Calu3 (cell line): Measurements from ENCODE around the gene KCNE3. TPM values are rescaled to one million over a fixed set of nuclear protein-coding genes. Genes with fewer than 3 reads are reported as not detected.

Source experiments
- BruUV-seq: library from RNA; stranded (reverse); fragments of 400-500 nt; replicated peaks from 2 replicates; lab custom pipeline; 2021; lab: Mats Ljungman, UMichigan
- CTCF ChIA-PET: fragments of 300-600 bp; sonication (Branson Sonifier 250); formaldehyde crosslinking; loops from one replicate; lab custom pipeline; 2022; ENCODE audit warnings: antibody characterized with exemption; lab: Charles Lee
- DNase-seq: peaks from one replicate; pipeline ENCODE4 v3.0.0; 2022
- H3K27ac Mint-ChIP-seq: one replicate; pipeline ENCODE4 v1.8.0; 2022; ENCODE audit warnings: mixed read lengths; ENCODE audit not compliant: unreplicated experiment
- H3K27me3 Mint-ChIP-seq: one replicate; pipeline ENCODE4 v1.8.0; 2022; ENCODE audit warnings: mixed read lengths; ENCODE audit not compliant: unreplicated experiment
- H3K36me3 Mint-ChIP-seq: one replicate; pipeline ENCODE4 v1.8.0; 2022; ENCODE audit warnings: mild to moderate bottlenecking, moderate library complexity, mixed read lengths; ENCODE audit not compliant: insufficient read depth, unreplicated experiment
- H3K4me1 Mint-ChIP-seq: one replicate; pipeline ENCODE4 v1.8.0; 2022; ENCODE audit warnings: mild to moderate bottlenecking, low read depth, mixed read lengths; ENCODE audit not compliant: unreplicated experiment
- H3K4me3 Mint-ChIP-seq: one replicate; pipeline ENCODE4 v1.8.0; 2022; ENCODE audit warnings: mild to moderate bottlenecking, low read depth, moderate library complexity, mixed read lengths; ENCODE audit not compliant: unreplicated experiment
- H3K9me3 Mint-ChIP-seq: one replicate; pipeline ENCODE4 v1.8.0; 2022; ENCODE audit warnings: low read depth, mixed read lengths; ENCODE audit not compliant: unreplicated experiment
- intact Hi-C: fragments of 100-400 bp; cut with micrococcal nuclease; formaldehyde crosslinking; loops from one replicate; pipeline ENCODE4 v1.10.0; 2022; ENCODE audit not compliant: unreplicated experiment
- total RNA-seq: library from RNA; stranded (reverse); gene quantifications from 2 replicates; pipeline ENCODE4 v1.2.3, GENCODE V29; 2022
- TF ChIP-seq, protein P1 (sequence below): fragments of 200-600 bp; IDR thresholded peaks from one replicate; pipeline ENCODE4 v1.8.0; 2022; ENCODE audit warnings: antibody characterized with exemption; ENCODE audit not compliant: unreplicated experiment

The KCNE3 gene
- total RNA-seq, 1 experiment from 2014 or later, result 1.5 TPM

DNA sequence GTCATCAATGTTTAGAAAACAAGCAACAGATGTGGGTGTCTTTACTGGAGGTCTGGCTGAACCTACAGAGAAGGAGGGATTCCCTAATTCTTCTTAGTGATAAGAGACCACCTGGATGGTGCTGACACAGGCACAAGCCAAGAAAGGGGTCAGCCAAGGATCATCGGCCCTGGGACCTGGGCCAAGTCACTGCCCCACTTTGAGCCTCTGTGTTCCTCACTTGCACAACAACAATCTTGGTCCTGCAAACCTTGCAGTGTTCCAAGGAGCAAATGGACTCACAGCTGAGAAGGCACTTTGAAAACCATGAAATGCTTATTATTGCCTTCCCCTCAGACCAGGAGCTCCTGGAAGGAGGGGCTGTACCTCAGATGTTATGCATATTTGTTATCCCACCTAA lies 7.0 kb upstream of the KCNE3 start:
- no peak for DNase-seq
- CTCF ChIA-PET, result no interaction called here
- intact Hi-C loops, result no loop called here
- no peak overlapping the region for H3K27ac Mint-ChIP-seq
- no TSS peak for BruUV-seq
- no peak overlapping the region for H3K4me3 Mint-ChIP-seq
- peaks cover 4% of the 10 kb centered on the region for H3K4me1 Mint-ChIP-seq
- H3K27me3 Mint-ChIP-seq, result no peaks in the 10 kb centered on the region
- no peaks in the 10 kb centered on the region for H3K36me3 Mint-ChIP-seq
- TF ChIP-seq, protein P1, sequence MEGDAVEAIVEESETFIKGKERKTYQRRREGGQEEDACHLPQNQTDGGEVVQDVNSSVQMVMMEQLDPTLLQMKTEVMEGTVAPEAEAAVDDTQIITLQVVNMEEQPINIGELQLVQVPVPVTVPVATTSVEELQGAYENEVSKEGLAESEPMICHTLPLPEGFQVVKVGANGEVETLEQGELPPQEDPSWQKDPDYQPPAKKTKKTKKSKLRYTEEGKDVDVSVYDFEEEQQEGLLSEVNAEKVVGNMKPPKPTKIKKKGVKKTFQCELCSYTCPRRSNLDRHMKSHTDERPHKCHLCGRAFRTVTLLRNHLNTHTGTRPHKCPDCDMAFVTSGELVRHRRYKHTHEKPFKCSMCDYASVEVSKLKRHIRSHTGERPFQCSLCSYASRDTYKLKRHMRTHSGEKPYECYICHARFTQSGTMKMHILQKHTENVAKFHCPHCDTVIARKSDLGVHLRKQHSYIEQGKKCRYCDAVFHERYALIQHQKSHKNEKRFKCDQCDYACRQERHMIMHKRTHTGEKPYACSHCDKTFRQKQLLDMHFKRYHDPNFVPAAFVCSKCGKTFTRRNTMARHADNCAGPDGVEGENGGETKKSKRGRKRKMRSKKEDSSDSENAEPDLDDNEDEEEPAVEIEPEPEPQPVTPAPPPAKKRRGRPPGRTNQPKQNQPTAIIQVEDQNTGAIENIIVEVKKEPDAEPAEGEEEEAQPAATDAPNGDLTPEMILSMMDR, result no peak
- no peaks in the 10 kb centered on the region for H3K9me3 Mint-ChIP-seq

DNA sequence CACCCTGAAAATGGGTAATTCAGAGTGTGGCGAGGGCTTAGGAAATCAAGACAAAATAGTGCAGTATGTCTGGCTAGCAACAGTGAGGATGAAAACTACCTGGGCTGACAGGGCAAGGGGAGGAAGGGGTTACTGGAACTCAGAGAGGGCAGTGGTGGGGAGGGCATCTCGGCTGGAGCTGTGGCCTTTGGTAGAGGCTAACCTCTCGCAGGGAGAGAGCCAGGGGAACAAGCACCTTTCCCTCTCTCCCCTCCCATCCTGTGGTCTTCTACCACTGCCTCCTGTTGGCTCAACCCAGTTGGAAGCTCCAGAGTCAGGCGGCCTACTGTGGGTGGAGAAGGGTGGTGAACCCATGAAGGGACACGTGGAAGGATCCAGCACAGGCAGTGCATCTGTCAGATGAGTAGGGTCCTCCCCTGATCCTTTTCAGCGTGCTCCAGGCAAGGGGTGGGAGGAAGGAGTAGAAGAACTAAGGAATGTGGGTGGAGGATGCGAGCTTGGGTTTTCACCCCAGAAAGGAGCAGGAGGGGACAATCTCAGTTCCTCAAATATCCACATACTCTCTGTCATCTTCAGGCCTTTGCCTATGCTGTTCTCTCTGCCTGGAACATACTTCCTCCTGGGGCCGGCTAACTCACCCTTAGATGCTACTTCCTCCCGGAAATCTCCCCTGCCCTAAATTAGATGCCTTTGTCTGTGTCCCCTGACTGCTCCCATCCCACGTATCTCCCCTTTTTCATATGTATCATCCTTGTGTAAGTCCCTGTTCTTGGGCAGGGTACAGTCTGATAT lies 6.2 kb upstream of the KCNE3 start:
- TF ChIP-seq, protein P1, result no peak
- CTCF ChIA-PET, result no interaction called here
- Mint-ChIP-seq H3K4me1 (no peaks in the 10 kb centered on the region), H3K4me3 (no peak overlapping the region), H3K27me3 (no peaks in the 10 kb centered on the region), H3K27ac (no peak overlapping the region), H3K36me3 (no peaks in the 10 kb centered on the region), H3K9me3 (no peaks in the 10 kb centered on the region)
- DNase-seq, result no peak
- no TSS peak for BruUV-seq
- intact Hi-C loops, result no loop called here

DNA sequence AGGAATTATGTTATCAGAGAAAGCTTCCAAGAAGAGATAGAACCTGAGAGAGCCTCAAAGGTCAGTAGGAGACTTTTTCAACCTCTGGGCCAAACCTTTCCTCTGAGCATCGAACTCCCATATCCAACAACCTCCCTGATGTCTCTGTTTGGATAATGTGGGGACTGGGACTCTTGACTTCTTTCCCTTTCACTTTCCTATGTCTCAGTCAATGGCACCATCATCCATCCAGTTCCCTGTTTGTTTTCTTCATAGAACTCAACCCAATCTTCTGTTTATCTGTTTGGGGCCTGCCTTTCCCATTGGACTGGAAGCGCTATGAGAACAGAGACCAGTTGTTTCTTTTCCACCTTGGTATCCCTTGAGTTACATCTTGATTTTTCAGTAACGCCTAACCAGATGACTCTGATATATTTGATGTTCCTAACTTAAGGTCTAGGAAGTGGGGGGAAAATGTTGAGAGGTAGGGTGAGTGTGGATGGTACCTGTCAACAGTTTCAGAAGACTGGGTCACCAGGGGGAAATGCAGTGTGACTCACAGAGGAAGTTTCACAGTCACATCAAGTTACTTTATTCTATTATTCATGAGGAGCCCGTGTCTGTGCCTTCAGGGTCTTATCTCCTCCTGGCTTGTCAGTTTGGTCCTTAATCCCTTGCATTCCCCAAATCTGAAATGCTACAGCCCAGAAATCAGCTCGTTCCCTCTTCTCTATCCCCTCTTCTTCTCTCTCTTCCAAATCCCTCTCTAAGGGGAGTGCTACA lies 4.5 kb upstream of the KCNE3 start:
- H3K9me3 Mint-ChIP-seq, result no peaks in the 10 kb centered on the region
- intact Hi-C loops, result no loop called here
- CTCF ChIA-PET, result no interaction called here

DNA sequence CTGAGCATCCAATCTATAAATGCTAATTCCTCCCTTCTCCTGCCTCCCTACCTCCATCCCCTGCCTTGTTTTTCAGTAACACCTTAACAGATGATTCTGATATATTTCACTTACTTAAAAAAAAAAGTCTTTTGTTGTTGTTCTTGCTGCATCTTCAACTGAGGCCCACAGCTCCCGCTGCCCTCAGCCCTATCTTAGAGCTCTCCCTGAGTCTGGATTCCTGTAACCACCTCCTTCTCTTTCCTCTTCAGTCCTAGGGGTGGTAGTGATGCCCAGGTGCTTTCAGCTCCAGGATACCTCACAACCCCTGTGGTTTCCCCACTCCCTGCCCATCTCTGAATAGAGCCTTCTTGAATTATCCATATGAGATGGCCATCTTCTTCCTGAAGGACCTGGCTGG lies 3.7 kb upstream of the KCNE3 start:
- H3K4me3 Mint-ChIP-seq, result no peak overlapping the region
- DNase-seq, result no peak
- no peaks in the 10 kb centered on the region for H3K36me3 Mint-ChIP-seq
- no peaks in the 10 kb centered on the region for H3K27me3 Mint-ChIP-seq
- no TSS peak for BruUV-seq
- TF ChIP-seq, protein P1, result no peak
- intact Hi-C loops, result no loop called here
- H3K4me1 Mint-ChIP-seq, result peaks cover 3% of the 10 kb centered on the region
- CTCF ChIA-PET, result interaction anchor here (0.7 kb wide), 1 partner anchor 60 kb away, joined by 3 read pairs; no protein-coding TSS in a partner anchor
- H3K9me3 Mint-ChIP-seq, result no peaks in the 10 kb centered on the region
- H3K27ac Mint-ChIP-seq, result no peak overlapping the region

More for the DNA sequence above, 4.5 kb upstream of the KCNE3 start:
- H3K27ac Mint-ChIP-seq, result no peak overlapping the region
- TF ChIP-seq, protein P1, result no peak
- no peak overlapping the region for H3K4me3 Mint-ChIP-seq
- H3K4me1 Mint-ChIP-seq, result no peaks in the 10 kb centered on the region
- H3K27me3 Mint-ChIP-seq, result no peaks in the 10 kb centered on the region
- DNase-seq, result no peak
- no peaks in the 10 kb centered on the region for H3K36me3 Mint-ChIP-seq
- BruUV-seq, result no TSS peak
